ENCODE data around the gene INHBB.
"Not testable (repeated sequence)": the region's sequence is repeated elsewhere in the genome, so short reads cannot be mapped to it uniquely, and the experiment has no call there.

INHBB gene

DNA sequence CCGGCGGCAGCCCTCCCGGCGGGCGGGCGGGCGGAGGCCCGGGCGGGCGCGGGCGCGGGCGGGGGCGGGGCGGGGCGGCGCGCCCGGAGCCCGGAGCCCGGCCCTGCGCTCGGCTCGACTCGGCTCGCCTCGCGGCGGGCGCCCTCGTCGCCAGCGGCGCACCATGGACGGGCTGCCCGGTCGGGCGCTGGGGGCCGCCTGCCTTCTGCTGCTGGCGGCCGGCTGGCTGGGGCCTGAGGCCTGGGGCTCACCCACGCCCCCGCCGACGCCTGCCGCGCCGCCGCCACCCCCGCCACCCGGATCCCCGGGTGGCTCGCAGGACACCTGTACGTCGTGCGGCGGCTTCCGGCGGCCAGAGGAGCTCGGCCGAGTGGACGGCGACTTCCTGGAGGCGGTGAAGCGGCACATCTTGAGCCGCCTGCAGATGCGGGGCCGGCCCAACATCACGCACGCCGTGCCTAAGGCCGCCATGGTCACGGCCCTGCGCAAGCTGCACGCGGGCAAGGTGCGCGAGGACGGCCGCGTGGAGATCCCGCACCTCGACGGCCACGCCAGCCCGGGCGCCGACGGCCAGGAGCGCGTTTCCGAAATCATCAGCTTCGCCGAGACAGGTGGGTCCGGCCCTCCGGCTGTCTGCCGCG, at the start of gene INHBB:
TSS of gene INHBB (plus strand) at position 111 of the 641 bp plus-strand sequence. CDS start at position 164, 53 bp downstream.
- Mint-ChIP-seq H3K36me3 (no peaks in the 10 kb centered on the region), H3K27ac (peak within 1 kb of the TSS; percentile 14), H3K9me3 (no peaks in the 10 kb centered on the region), H3K4me1 (peaks cover 25 to 31% of the 10 kb centered on the region in 2 donors), H3K4me3 (peak within 1 kb of the TSS; percentile 67 to 76), H3K27me3 (peaks cover 64 to 67% of the 10 kb centered on the region in 2 donors)
- no peak for DNase-seq
- ATAC-seq (replicated peaks), result no peak

DNA sequence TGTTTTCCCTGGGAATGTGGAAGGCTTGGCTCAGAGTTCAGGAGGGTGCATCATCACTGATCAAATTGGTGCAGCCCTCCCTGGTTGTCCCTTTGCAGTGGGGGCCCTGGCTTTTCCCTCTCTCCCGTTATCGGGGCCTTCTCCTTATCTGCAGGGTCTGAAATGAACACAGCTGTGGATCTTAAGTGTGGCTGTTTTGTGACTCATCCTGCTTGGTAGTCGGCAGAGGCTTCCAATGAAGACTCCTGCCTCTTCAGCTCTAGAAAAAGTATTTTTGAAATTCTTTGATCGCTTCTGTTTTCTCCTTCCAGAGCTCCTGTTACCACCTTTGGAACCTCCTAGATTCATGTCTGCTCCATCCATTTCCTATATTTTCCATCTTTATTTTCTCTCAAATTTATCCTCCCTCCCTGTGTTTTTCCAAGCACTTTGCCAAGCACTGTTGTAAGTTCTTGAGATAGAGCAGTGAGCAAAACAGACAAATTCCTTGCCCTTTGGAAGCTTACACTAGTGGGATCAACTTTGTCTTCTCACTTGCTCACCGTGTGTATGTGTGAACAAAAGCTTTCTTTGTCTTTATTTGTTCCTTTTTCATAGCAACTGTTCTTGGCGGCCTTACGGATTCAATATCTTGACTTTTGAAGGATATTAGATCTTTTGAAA, 47.6 kb upstream of the INHBB start:
- H3K4me1 Mint-ChIP-seq, result peaks cover 8 to 18% of the 10 kb centered on the region in 2 donors
- no peak overlapping the region for H3K27ac Mint-ChIP-seq
- no peaks in the 10 kb centered on the region for H3K27me3 Mint-ChIP-seq
- H3K36me3 Mint-ChIP-seq, result peaks cover 60 to 70% of the 10 kb centered on the region in 2 donors
- DNase-seq (no peak), ATAC-seq (replicated peaks) (no peak)
- H3K9me3 Mint-ChIP-seq, result no peaks in the 10 kb centered on the region
- no peak overlapping the region for H3K4me3 Mint-ChIP-seq

DNA sequence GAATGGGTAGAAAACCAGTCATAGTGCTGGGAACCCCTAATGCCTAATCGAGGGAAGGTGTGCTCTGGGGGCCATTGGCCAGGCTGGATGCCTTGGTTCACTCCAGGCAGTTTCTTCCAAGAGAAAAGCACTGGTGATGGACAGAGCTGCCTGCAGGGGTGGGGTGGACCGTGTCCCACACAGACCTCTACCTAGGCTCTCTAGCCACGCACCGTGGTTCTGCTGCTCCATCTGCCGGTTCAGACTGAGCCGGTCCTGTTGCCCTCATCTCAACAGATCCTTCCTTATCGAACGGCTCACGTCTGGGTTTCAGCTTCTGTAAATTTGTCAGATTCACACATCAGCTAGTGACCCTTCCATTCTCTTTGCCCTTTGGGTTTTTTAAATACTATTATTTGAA, 46.9 kb upstream of the INHBB start:
- Mint-ChIP-seq H3K4me1 (peaks cover 9 to 16% of the 10 kb centered on the region in 2 donors), H3K4me3 (no peak overlapping the region), H3K36me3 (peaks cover 57 to 70% of the 10 kb centered on the region in 2 donors), H3K9me3 (no peaks in the 10 kb centered on the region), H3K27me3 (no peaks in the 10 kb centered on the region), H3K27ac (no peak overlapping the region)
- ATAC-seq (replicated peaks) (no peak), DNase-seq (no peak)

DNA sequence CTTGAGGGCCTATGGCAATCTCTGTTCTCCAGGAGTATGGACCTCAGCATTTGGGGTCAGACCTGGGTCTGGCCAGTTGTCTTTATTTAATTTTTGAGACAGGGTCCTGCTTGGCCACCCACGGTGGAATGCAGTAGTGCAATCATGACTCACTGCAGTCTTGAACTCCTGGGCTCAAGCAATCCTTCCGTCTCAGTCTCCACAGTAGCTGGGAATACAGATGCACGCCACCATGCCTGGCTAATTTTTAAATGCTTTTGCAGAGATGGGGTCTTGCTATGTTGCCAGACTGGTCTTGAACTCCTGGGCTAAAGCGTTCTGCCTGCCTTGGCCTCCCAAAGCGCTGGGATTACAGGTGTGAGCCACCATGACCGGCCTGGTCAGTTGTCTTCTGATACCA, 46.4 kb upstream of the INHBB start:
- Mint-ChIP-seq H3K27me3 (no peaks in the 10 kb centered on the region), H3K4me3 (no peak overlapping the region), H3K9me3 (no peaks in the 10 kb centered on the region), H3K36me3 (peaks cover 56 to 69% of the 10 kb centered on the region in 2 donors), H3K4me1 (peaks cover 8 to 16% of the 10 kb centered on the region in 2 donors), H3K27ac (no peak overlapping the region)
- ATAC-seq (replicated peaks) (no peak), DNase-seq (no peak)

DNA sequence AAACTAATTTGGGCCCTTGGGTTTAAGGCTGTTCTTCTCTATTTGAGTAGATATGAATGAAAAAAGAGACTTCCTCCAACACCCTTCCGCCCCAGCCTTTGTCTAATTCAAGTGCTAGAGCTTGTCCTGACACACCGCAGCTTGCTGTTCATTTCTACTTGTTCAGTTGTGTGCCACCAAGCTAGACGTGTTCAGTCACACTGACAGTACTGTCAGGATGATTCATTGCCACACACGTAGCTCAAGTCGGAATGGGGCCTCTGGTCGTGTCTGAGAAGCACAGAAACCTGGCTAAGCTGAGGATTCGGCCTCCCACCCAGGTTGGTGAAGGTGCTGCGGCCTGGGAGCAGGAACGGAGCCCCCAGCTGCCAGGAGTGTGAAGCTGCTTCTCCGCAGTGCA, 45.6 kb upstream of the INHBB start:
- Mint-ChIP-seq H3K4me3 (no peak overlapping the region), H3K27me3 (no peaks in the 10 kb centered on the region), H3K9me3 (no peaks in the 10 kb centered on the region), H3K4me1 (peaks cover 8 to 16% of the 10 kb centered on the region in 2 donors), H3K27ac (peak overlapping the region; percentile 42), H3K36me3 (peaks cover 53 to 68% of the 10 kb centered on the region in 2 donors)
- ATAC-seq (replicated peaks), result no peak
- no peak for DNase-seq

DNA sequence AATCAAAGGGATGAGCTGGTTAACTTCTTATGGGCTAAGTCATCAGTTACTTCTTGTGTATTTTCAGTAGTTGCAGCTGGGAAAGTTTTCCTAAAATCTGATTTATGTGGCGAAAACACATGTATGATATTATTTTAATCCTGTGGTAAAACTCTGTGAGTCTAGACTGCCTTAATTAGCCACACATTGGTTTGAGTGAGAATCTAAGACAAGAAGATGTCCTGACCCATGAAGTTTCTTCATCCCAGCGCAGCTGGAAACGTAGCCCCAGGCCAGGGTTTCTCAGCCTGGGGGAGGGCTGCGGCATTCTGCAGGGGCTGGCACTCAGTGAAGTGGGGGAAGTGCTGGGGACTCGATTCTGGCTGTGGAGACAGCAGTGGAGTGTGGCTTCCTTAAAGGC, 44.7 kb upstream of the INHBB start:
- no peaks in the 10 kb centered on the region for H3K27me3 Mint-ChIP-seq
- peaks cover 54 to 69% of the 10 kb centered on the region in 2 donors for H3K36me3 Mint-ChIP-seq
- ATAC-seq (replicated peaks) (no peak), DNase-seq (no peak)
- no peaks in the 10 kb centered on the region for H3K9me3 Mint-ChIP-seq
- no peak overlapping the region for H3K4me3 Mint-ChIP-seq
- H3K27ac Mint-ChIP-seq, result no peak overlapping the region
- H3K4me1 Mint-ChIP-seq, result peaks cover 12 to 23% of the 10 kb centered on the region in 2 donors

DNA sequence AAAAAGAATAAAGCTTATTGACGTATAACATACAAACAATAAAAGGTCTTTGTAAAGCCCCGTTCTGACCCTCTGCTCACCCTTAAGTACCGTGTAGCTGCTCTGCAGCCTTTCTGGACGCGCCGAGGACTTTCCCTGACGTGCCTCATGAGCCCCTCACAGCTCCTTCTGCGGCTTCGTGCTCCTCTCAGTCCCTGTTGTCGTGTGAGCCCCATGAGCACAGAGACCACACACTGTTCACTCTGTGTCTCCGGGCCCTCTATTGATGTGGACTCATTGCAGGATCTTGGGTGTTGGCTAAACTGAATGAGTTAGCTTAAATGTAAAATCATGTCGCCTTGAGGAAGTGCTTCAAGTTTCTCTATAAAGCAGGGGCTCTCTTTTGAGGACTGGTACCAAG, 43.6 kb upstream of the INHBB start:
- Mint-ChIP-seq H3K36me3 (peaks cover 51 to 64% of the 10 kb centered on the region in 2 donors), H3K9me3 (no peaks in the 10 kb centered on the region), H3K4me3 (no peak overlapping the region), H3K4me1 (peaks cover 12 to 24% of the 10 kb centered on the region in 2 donors), H3K27ac (no peak overlapping the region), H3K27me3 (no peaks in the 10 kb centered on the region)
- no peak for DNase-seq
- no peak for ATAC-seq (replicated peaks)

DNA sequence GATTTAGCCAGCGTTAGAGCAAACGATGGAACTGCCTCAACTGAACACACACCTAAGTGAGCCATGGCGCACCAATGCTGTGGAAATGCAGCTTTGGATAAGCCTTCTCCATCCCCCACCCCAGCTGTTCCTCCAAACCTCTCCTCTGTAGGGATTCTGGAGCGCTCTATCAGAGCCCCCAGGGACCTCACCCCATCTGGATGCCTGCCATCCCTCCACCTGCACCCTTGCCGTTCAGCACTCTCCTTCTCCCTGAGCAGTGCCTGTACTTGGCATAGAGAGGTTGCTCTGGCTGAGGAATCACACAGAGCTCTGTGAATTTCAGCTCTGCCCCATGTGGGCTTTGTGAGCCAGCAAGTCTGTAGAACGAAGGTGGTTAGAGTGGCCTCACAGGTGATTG, 42.8 kb upstream of the INHBB start:
- DNase-seq, result no peak
- Mint-ChIP-seq H3K4me1 (peaks cover 18 to 33% of the 10 kb centered on the region in 2 donors), H3K27ac (peak overlapping the region; percentile 33), H3K9me3 (no peaks in the 10 kb centered on the region), H3K36me3 (peaks cover 48 to 62% of the 10 kb centered on the region in 2 donors), H3K4me3 (no peak overlapping the region), H3K27me3 (no peaks in the 10 kb centered on the region)
- no peak for ATAC-seq (replicated peaks)

DNA sequence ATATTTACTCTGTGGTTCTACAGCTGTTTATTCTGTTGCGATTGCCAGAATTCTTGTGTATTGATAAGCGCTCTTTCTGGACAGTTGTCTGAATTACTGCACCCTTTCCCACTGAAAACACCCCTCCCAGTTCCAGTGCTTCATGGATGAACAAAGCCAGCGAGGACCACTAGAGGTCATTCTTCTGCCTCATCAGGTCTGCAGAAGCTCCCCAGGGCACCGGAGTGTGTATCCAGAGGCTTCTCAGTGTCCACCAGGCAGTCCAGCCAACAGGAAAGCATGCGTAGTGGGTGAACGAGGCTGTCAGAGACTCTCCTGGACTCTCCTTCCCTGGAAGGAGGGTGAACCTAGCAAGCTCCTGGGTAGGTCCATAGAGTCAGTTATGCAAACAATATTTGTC, 40.6 kb upstream of the INHBB start:
- DNase-seq (no peak), ATAC-seq (replicated peaks) (no peak)
- Mint-ChIP-seq H3K27ac (no peak overlapping the region), H3K9me3 (no peaks in the 10 kb centered on the region), H3K27me3 (no peaks in the 10 kb centered on the region), H3K4me3 (no peak overlapping the region), H3K36me3 (peaks cover 40 to 45% of the 10 kb centered on the region in 2 donors), H3K4me1 (peaks cover 21 to 40% of the 10 kb centered on the region in 2 donors)

DNA sequence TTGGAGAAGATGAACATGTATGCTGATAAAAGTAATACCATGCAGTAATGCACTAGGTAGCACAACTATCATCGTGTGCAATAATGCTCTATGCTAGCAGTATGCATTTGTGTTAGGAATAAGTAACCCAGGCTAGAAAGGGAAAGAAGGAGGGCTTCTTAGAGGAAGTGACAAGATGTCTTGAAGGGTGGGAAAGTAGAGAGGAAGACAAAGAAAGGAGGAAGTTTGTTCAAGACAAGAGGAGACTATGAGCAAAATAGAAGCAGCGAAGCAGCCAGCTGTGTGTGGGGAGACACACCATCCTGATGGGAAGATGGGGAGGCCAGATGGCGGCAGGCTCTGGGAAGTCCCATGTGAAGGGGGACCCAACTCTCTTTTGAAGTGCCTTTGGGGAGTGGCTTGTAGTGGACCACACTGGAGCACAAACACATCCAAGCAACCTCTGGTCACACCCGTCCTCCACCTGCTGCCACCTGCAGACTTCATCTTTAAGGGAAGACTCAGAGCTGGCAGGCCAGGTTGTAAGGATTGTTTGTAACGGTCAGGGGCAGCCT, 39.9 kb upstream of the INHBB start:
- Mint-ChIP-seq H3K36me3 (peaks cover 36 to 42% of the 10 kb centered on the region in 2 donors), H3K27me3 (no peaks in the 10 kb centered on the region), H3K4me1 (peaks cover 24 to 46% of the 10 kb centered on the region in 2 donors), H3K4me3 (no peak overlapping the region), H3K27ac (peak overlapping the region; percentile 4), H3K9me3 (no peaks in the 10 kb centered on the region)
- DNase-seq (no peak), ATAC-seq (replicated peaks) (no peak)

DNA sequence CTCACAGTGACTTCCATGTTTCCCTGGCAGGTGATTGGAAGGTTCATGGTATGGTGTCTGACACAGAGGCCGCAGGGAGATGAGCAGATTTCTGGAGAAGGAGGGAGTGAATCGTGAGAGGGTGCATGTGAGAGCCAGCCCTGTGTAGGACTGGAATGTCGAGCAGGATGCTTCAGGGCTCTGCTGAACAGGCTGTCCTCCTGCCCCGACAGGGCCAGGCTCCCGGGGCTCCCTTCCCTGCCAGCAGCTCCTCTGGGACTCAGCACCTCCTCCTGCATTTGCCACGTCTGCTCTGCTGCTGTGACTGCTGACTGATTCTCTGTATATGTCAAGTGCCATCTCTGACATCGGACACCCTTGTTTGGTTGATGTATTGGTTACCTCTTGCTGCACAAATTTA, 38.5 kb upstream of the INHBB start:
- DNase-seq, result no peak
- H3K27me3 Mint-ChIP-seq, result no peaks in the 10 kb centered on the region
- H3K4me1 Mint-ChIP-seq, result peaks cover 22 to 42% of the 10 kb centered on the region in 2 donors
- H3K9me3 Mint-ChIP-seq, result no peaks in the 10 kb centered on the region
- peaks cover 29 to 30% of the 10 kb centered on the region in 2 donors for H3K36me3 Mint-ChIP-seq
- H3K4me3 Mint-ChIP-seq, result no peak overlapping the region
- H3K27ac Mint-ChIP-seq, result no peak overlapping the region
- ATAC-seq (replicated peaks), result no peak

DNA sequence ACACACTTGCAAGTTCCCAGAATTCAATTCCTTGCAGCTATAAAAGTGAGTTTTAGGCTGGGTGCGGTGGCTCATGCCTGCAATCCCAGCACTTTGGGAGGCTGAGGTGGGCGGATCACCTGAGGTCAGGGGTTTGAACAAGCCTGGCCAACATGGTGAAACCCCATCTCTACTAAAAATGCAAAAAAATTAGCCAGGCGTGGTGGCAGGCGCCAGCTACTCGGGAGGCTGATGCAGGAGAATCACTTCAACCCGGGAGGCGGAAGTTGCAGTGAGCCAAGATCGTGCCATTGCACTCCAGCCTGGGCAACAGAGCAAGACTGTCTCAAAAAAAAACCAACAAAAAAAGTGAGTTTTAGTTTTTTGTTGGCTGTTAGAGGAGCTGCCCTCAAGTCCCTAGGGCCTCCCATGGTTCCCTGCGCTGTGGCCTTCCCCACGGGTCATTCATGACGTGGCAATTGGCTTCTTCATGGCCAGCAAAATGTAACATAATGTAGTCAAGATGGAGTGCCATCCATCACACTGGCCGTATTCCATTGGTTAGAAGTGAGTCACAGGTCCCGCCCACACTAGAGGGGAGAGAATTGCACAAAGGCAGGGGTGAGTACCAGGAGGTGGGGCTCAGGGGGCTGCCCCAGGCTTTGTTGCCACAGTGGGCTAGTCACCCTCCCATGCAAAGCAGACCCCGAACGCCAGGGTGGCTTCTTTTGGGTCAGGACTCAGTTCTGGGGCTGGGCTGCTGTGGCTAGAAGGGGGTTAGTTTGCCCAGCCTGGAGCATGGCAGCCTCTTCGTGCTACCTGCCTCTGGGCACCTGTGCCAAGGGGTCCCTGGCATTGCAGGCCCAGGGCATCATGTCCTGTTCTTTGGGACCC, 37.7 kb upstream of the INHBB start:
- ATAC-seq (replicated peaks), result peak; percentile 15 to 47
- H3K36me3 Mint-ChIP-seq, result peaks cover 22 to 23% of the 10 kb centered on the region in 2 donors
- peaks cover 23 to 43% of the 10 kb centered on the region in 2 donors for H3K4me1 Mint-ChIP-seq
- H3K4me3 Mint-ChIP-seq, result peak overlapping the region in 1 of 2 donors; percentile 10
- no peak for DNase-seq
- H3K27ac Mint-ChIP-seq, result peak overlapping the region; percentile 31
- H3K9me3 Mint-ChIP-seq, result no peaks in the 10 kb centered on the region
- peaks cover 0 to under 1% of the 10 kb centered on the region in 2 donors for H3K27me3 Mint-ChIP-seq

DNA sequence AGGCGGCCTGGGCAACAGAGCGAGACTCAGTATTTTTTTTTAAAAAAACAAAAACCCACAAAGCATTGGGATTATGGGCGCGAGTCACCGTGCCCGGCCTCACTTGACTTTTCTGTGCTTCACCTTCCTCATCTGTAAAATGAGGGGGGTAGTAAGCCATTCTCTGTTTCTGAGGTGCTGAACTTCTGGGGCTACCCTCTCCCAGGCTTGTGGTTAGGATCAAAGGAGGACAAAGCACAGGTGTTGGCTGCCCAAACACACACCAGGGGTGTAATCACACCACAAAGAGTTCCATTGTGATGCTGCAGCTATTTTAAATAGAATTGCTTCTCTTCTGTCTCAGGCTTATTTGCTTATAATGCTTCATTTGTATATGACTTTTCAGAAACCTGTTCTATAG, 35.8 kb upstream of the INHBB start:
- Mint-ChIP-seq H3K27ac (no peak overlapping the region), H3K36me3 (peaks cover 20 to 22% of the 10 kb centered on the region in 2 donors), H3K27me3 (peaks cover 9 to 20% of the 10 kb centered on the region in 2 donors), H3K4me1 (peaks cover 22 to 61% of the 10 kb centered on the region in 2 donors), H3K9me3 (no peaks in the 10 kb centered on the region), H3K4me3 (no peak overlapping the region)
- DNase-seq (no peak), ATAC-seq (replicated peaks) (peak; percentile 42 to 61)

DNA sequence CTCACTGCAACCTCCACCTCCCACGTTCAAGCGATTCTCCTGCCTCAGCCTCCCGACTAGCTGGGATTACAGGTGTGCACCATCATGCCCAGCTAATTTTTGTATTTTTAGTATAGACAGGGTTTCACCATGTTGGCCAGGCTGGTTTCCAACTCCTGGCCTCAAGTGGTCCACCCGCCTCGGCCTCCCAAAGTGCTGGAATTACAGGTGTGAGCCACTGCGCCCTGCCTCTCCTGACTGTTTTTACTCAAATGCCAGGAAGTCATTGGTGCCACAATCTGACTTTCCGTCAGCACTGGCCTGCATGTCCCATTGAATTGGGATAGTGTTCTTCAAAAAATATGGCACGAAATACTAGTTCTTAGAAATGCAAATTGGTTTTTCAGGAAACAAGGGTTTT, 35.1 kb upstream of the INHBB start:
- not testable (repeated sequence) for H3K9me3 Mint-ChIP-seq; DNase-seq; H3K27ac Mint-ChIP-seq; ATAC-seq (replicated peaks); H3K4me3 Mint-ChIP-seq
- Mint-ChIP-seq H3K4me1 (peaks cover 21 to 60% of the 10 kb centered on the region in 2 donors), H3K27me3 (peaks cover 15 to 27% of the 10 kb centered on the region in 2 donors), H3K36me3 (peaks cover 19 to 23% of the 10 kb centered on the region in 2 donors)

All from stimulated activated naive B cell treated with anti-CD40 and anti-IgM and Interleukin-4, amounts not matched to agents 10 μg/mL and 1 μg/mL and 100 μg/mL, for 72 hours (primary cell).